H7 (cell line): Measurements from ENCODE around the gene LONP2. TPM values are rescaled to one million over a fixed set of nuclear protein-coding genes. Genes with fewer than 3 reads are reported as not detected.
A peak's percentile ranks its signal among the peaks of the same experiment; 100 is the strongest.
"Not testable (repeated sequence)": the region's sequence is repeated elsewhere in the genome, so short reads cannot be mapped to it uniquely, and the experiment has no call there.

Source experiments
- DNase-seq: peaks from one replicate; pipeline ENCODE4 v3.0.0; 2012
- H3K27me3 ChIP-seq: 2 replicates; pipeline ENCODE4 v1.6.0; 2011; ENCODE audit warnings: mild to moderate bottlenecking, low read length; ENCODE audit not compliant: control insufficient read depth, insufficient read depth
- H3K36me3 ChIP-seq: replicated peaks from 2 replicates; pipeline ENCODE4 v1.5.1; 2011; ENCODE audit warnings: low read length; ENCODE audit not compliant: control insufficient read depth, insufficient read depth
- H3K4me3 ChIP-seq: 2 replicates; pipeline ENCODE4 v1.5.1; 2011; ENCODE audit warnings: low read depth, mild to moderate bottlenecking, control low read depth, low read length, moderate library complexity; ENCODE audit not compliant: insufficient read depth
- total RNA-seq: library from RNA; depleted of rRNA; stranded (reverse); fragments of >200 nt; shearing (Covaris generic); gene quantifications from 2 replicates; pipeline ENCODE4 v1.2.3, GENCODE V29; 2014

Gene LONP2
- total RNA-seq, 1 experiment from 2014 or later: 26.4 TPM

DNA sequence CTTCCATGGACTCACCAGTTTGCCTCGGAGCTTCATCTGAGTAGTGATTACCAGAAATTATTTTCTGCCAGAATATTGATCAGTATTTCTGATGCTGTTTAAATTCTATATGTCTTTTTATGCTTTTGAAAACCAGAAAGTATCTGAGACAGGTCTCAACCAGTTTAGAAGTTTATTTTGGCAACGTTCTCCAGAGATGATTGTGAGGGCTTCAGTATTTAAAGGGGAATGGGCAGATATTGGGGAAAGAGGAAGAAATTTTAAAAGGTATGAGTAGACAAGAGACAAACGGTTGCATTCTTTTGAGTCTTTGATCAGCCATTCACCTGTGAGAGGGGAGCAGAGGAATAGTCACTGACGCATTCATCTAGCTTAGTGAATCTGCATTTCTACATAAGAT, 47.7 kb downstream of the LONP2 start:
- Histone ChIP-seq H3K4me3 (no peak overlapping the region), H3K36me3 (peaks cover 3% of the 10 kb centered on the region; the same call in 1 of the 2 replicates), H3K27me3 (no peaks in the 10 kb centered on the region)
- DNase-seq: no peak

DNA sequence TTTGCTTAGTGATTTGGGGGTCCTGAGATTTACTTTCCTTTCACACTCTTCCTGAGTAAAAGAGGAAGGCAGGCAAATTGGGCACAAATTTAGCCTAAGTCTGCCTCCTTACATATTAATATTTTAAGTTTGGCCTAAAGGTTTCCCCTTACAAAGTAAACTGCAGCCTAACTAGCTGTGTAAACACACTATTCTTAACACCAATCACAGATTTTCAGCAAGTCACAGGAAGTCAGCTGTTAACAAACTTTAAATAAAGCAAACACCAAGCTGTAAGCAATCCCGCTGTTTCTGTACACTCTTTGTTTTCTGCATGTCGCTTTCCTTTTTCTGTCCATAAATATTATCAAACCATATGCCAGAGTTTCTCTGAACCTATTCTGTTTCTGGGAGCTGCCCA, 48.4 kb downstream of the LONP2 start:
- Histone ChIP-seq H3K36me3 (no peaks in the 10 kb centered on the region; the same call in 1 of the 2 replicates), H3K4me3 (no peak overlapping the region), H3K27me3 (no peaks in the 10 kb centered on the region)
- no peak for DNase-seq

DNA sequence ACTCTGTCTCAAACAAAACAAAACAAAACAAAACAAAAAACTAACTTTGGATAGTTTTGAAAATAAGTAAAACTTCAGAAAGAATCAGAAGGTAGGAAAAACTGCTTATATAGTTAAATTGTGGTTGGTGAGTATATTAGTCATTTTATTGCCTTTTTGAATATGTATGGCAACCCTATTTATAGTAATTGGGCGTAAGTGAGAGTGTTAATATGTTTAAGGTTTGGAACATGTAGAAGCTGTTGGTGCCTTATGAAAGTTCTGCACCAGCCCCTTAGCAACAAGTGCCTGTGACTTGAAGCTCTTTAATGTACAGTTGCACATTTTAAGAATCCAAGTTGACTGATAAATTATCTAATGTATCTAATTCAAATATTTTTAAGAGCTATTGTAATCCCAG, 50.6 kb downstream of the LONP2 start:
- Histone ChIP-seq H3K27me3 (no peaks in the 10 kb centered on the region), H3K4me3 (no peak overlapping the region), H3K36me3 (no peaks in the 10 kb centered on the region; the same call in none of the 2 replicates)
- DNase-seq: no peak

DNA sequence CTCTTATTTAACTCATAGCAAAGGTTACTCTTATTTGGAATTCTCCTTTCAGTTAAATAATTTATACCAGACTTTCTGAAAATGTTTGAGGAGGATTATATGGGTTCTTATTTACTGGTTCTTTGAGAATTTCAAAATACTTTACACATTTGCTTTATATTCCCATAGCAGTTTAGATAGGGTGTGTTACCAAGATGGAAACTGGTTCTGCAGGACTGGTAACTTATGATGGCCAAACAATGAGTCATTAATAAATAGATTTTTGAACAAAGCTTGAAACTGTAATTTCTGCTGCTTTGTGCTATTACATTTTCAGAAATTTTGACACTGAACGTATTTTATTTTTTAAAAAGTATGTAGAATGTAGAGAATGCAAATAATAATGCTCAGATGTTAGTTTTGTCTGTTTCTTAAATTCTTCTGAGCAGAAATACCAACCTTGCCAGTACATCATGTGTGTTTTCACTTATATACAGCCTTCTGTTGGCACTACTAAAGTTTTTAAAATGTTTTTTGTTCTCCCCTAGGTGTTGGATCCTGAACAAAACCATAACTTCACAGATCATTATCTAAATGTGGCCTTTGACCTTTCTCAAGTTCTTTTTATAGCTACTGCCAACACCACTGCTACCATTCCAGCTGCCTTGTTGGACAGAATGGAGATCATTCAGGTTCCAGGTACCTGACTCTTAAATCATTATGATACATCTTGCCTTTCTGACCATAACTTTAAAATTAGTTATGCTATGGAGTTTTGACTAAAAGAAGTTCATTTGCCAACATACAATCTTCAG, 51.6 kb downstream of the LONP2 start:
- DNase-seq: no peak
- no peaks in the 10 kb centered on the region; the same call in 1 of the 2 replicates for H3K36me3 ChIP-seq
- H3K4me3 ChIP-seq: no peak overlapping the region
- H3K27me3 ChIP-seq: no peaks in the 10 kb centered on the region

DNA sequence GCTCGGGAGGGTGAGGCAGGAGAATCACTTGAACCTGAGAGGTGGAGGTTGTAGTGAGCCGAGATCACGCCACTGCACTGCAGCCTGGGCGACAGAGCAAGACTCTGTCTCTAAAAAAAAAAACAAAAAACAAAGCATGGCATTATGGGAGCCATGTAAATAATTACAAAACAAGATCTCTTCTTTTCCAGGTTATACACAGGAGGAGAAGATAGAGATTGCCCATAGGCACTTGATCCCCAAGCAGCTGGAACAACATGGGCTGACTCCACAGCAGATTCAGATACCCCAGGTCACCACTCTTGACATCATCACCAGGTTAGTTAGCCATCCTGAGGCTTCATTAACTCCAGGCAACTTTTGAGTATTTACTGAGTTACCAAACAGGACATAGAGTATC, 55.4 kb downstream of the LONP2 start:
- Histone ChIP-seq H3K27me3 (no peaks in the 10 kb centered on the region), H3K4me3 (no peak overlapping the region), H3K36me3 (peaks cover 9% of the 10 kb centered on the region)
- DNase-seq: no peak

DNA sequence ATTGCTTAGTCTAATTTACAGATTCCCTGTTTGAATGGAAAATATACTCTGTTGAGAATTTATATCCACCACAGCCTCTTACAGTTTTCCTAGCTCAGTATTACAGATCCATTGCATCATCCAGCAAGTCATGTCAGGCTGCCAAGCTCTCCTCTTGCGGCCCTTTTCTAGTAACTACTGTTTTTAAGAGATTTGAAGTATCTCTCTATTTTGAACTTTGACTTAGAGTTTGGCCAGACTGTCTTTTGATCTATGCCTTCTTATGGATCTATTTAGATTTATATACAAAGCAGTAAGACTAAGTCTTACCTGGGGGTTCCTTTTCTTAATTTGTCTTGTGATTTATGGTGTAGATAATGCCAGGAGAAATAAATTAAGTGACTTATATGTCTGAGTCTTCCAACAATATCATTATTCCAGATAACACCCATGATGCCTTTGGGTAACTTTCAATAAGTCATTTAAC, 56.3 kb downstream of the LONP2 start:
- no peaks in the 10 kb centered on the region for H3K27me3 ChIP-seq
- peaks cover 9% of the 10 kb centered on the region for H3K36me3 ChIP-seq
- no peak for DNase-seq

DNA sequence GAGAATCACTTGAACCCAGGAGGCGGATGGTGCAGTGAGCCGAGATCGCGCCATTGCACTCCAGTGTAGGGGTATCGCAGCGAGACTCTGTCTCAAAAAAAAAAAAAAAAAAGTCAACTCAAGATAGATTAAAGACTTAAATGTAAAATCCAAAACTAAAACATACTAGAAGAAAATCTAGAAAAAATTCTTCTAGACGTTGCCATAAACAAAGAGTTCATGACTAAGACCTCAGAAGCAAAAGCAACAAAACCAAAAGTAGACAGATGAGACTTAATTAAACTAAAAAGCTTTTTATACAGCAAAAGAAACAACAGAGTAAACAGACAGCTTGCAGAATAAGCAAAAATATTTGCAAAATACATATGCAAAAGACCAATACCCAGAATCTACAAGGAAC, 64.4 kb downstream of the LONP2 start:
- Histone ChIP-seq H3K4me3 (no peak overlapping the region), H3K36me3 (peaks cover 4% of the 10 kb centered on the region; the same call in 1 of the 2 replicates), H3K27me3 (no peaks in the 10 kb centered on the region)
- DNase-seq: no peak

More for the DNA sequence above, 56.3 kb downstream of the LONP2 start:
- no peak overlapping the region for H3K4me3 ChIP-seq

DNA sequence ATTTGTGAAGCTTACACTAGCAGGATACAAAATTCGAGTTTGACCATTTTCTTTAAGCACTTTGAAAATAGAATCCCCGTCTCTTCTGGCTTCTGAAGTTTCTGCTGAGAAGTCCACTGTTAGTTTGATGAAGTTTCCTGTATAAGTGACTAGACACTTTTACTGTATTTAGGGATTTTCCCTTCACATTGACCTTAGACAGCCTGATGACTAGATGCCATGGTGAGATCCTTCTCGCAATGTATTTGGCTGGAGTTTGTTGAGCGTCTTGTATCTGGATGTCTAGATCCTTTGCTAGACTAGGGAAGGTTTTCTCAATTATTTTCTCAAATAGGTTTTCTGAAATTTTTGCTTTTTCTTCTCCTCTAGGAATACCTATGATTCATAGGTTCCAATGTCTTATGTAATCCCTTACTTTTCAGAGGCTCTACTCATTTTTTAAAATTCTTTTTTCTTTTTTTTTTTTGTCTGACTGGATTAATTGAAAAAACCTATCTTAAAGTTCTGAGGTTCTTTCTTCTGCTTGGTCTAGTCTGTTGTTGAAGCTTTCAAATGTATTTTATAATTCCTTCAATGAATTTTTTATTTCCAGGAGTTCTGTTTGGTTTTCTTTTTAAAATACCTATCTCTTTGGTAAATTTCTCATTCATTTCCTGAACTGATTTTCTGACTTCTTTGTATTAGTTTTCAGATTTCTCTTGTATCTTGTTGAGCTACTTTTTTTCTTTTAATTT, 67.0 kb downstream of the LONP2 start:
- Histone ChIP-seq H3K4me3 (no peak overlapping the region), H3K27me3 (no peaks in the 10 kb centered on the region), H3K36me3 (no peaks in the 10 kb centered on the region)
- no peak for DNase-seq

DNA sequence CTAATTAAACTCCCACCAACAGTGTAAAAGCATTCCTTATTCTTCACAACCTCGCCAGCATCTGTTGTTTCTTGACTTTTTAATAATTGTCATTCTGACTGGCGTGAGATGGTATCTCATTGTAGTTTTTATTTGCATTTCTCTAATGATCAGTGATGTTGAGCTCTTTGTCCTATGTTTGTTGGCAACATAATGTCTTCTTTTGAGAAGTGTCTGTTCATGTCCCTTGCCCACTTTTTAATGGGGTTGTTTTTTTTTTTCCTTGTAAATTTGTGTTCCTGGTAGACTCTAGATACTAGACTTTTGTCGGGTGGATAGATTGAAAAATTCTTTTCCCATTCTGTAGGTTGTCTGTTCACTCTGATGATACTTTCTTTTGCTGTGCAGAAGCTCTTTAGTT, 69.8 kb downstream of the LONP2 start:
- not testable (repeated sequence) for H3K4me3 ChIP-seq, H3K36me3 ChIP-seq, H3K27me3 ChIP-seq, DNase-seq

DNA sequence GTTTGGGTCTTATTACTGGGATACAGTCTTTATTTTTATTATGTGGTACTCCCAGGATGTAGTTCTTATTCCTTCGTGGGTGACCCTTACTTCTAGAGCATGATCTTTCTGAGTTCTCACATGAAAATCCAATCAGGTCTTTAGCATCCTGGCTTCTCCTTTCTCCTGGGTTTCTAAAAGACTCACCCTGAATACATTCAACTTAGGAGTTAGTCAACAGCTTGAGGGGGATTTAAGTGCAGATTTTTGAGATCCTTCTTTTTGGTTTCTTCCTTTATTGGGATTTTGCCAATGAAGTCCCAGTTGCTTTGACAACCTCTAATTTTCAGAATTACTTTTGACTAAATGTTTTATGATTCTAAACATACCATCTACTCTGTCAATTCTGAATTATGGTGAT, 72.9 kb downstream of the LONP2 start:
- no peak for DNase-seq
- no peaks in the 10 kb centered on the region for H3K36me3 ChIP-seq
- H3K4me3 ChIP-seq: no peak overlapping the region
- no peaks in the 10 kb centered on the region for H3K27me3 ChIP-seq

DNA sequence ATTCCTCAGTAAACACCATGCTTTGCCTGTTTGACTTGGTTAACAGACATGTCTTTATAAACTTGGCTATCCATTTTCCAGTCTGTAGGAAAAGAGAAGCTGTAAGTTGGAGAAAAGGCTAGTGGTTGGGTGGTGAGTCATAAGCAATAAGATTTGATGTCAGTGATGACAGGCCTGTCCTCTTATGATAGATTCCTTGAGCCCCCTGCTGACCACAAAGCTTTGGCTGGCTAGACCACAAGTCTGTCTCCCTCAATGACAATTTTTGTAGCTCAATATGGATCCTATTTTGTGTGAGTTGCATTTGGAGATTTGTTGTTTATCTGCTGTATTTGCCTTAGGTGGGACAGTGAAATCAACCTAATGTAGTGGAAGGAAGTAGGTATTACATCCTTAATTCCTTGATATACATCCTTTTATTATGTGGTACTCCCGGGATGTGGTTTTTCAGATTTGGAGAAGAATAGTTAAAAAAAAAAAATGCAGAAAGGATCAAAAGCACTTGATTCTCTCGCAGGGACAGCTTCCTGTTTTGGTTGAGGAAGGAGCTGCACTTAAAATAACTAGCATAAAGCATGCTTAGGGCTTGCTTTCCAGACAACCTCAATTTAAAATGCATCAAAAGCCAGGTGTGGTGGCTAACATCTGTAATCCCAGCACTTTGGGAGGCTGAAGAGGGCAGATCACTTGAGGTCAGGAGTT, 73.7 kb downstream of the LONP2 start:
- Histone ChIP-seq H3K4me3 (no peak overlapping the region), H3K36me3 (no peaks in the 10 kb centered on the region), H3K27me3 (no peaks in the 10 kb centered on the region)
- DNase-seq: no peak

DNA sequence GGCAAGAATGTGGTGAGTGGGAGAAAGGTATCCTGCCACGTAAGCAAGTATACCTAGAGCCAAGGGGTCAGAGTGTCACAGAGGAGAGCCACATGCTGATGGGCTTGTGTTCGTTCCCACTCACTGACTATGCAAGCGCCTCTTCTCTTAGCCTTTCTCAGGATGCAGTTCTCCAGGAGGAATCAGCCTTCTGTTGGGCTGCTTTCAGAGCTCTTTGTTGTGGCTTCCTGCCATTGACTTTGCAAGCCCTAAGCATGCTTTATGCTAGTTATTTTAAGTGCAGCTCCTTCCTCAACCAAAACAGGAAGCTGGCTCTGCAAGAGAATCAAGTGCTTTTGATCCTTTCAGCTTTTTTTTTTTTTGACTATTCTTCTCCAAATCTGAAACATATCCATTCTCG, 74.5 kb downstream of the LONP2 start:
- H3K27me3 ChIP-seq: no peaks in the 10 kb centered on the region
- H3K36me3 ChIP-seq: no peaks in the 10 kb centered on the region
- peak; percentile 12 for DNase-seq
- no peak overlapping the region for H3K4me3 ChIP-seq

DNA sequence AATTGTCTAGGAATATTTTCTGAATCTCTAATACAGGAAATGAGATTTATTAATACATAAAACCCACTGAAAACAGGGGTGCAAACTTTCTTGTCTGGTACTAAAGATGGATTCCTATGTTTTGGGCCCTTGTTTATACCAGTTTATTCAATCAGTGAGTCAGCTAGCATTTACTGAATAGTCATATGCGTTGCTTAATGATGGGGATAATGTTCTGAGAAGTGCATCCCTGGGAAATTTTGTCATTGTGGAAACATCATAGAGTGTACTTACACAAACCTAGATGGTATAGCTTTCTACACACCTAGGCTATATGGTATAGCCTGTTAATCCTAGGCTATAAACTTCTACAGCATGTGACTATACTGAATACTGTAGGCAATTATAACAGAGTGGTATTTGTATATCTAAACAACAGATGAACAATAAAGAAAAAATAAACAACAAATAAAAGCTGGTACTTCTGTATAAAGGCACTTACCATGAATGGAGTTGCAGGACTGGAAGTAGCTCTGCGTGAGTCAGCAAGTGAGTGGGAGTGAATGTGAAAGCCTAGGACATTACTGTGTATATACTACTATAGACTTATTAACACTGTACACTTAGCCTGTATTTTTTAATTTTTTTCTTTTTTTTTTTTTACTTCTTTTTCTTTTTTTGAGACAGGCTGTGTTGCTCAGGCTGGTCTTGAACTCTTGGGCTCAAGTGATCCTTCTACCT, 77.4 kb downstream of the LONP2 start:
- H3K27me3 ChIP-seq: no peaks in the 10 kb centered on the region
- H3K36me3 ChIP-seq: no peaks in the 10 kb centered on the region
- no peak for DNase-seq
- no peak overlapping the region for H3K4me3 ChIP-seq
